H4 (cell line): ENCODE data around the gene KRT9. TPM values are rescaled to one million over a fixed set of nuclear protein-coding genes. Genes with fewer than 3 reads are reported as not detected.
A peak's percentile ranks its signal among the peaks of the same experiment; 100 is the strongest.
"Not testable (repeated sequence)": the region's sequence is repeated elsewhere in the genome, so short reads cannot be mapped to it uniquely, and the experiment has no call there.

Source experiments
- DNase-seq: peaks from one replicate; pipeline ENCODE4 v3.0.0-alpha.2; 2015; ENCODE audit warnings: low spot score
- total RNA-seq: library from RNA; depleted of rRNA; stranded (reverse); fragments of >200 nt; shearing (Covaris generic); gene quantifications from 2 replicates; pipeline ENCODE4 v1.2.3, GENCODE V29; 2014

The KRT9 gene
- total RNA-seq, 1 experiment from 2014 or later: not detected

- DNase-seq: peak; percentile 87
Observed at GRCh38 chr17:41579484-41580243, 7.8 kb upstream of the KRT9 start.

- DNase-seq: no peak
Observed at GRCh38 chr17:41578971-41579370, 7.1 kb upstream of the KRT9 start.

- no peak for DNase-seq
Observed at GRCh38 chr17:41578538-41578937, 6.7 kb upstream of the KRT9 start.

GRCh38 chr17:41576740-41577139 lies 4.9 kb upstream of the KRT9 start:
- not testable (repeated sequence) for DNase-seq

GRCh38 chr17:41575336-41575735 lies 3.5 kb upstream of the KRT9 start:
- no peak for DNase-seq

GRCh38 chr17:41567317-41567716 lies 4.5 kb downstream of the KRT9 start:
- DNase-seq: no peak

GRCh38 chr17:41565338-41565737 lies 6.5 kb downstream of the KRT9 start:
- DNase-seq: no peak

GRCh38 chr17:41563607-41564170 lies 8.2 kb downstream of the KRT9 start:
- no peak for DNase-seq

GRCh38 chr17:41561554-41561953 lies 10.3 kb downstream of the KRT9 start:
- DNase-seq: no peak

GRCh38 chr17:41559548-41559947 lies 12.3 kb downstream of the KRT9 start:
- DNase-seq: no peak

- no peak for DNase-seq
Observed at GRCh38 chr17:41556931-41557330, 14.9 kb downstream of the KRT9 start.

- no peak for DNase-seq
Observed at GRCh38 chr17:41556306-41556705, 15.6 kb downstream of the KRT9 start.

GRCh38 chr17:41555105-41555887 lies 16.6 kb downstream of the KRT9 start:
- no peak for DNase-seq

GRCh38 chr17:41553987-41554680 lies 17.7 kb downstream of the KRT9 start:
- DNase-seq: no peak

- DNase-seq: no peak
Observed at GRCh38 chr17:41553176-41553575, 18.7 kb downstream of the KRT9 start.

GRCh38 chr17:41552455-41552854 lies 19.4 kb downstream of the KRT9 start:
- no peak for DNase-seq

GRCh38 chr17:41551365-41551764 lies 20.5 kb downstream of the KRT9 start:
- no peak for DNase-seq

GRCh38 chr17:41549596-41550039 lies 22.2 kb downstream of the KRT9 start:
- no peak for DNase-seq

GRCh38 chr17:41548844-41549595 lies 22.8 kb downstream of the KRT9 start:
- DNase-seq: peak; percentile 88

- DNase-seq: peak; percentile 98
Observed at GRCh38 chr17:41547921-41548843, 23.7 kb downstream of the KRT9 start.
